Breast epithelium (tissue), 3 donors: ENCODE data around the gene RAI1.

Experiments
- POLR2A ChIP-seq: fragments of 450-650 bp; IDR thresholded peaks from one replicate; pipeline ENCODE4 v1.6.1; 2016; ENCODE audit warnings: antibody characterized with exemption, mild to moderate bottlenecking, moderate library complexity
- POLR2AphosphoS5 ChIP-seq, 3 donors: sonication (generic); formaldehyde crosslinking; IDR thresholded peaks; one replicate each; pipeline ENCODE4 v1.6.1; 2017; ENCODE audit warnings: antibody characterized with exemption in 3 of 3
- TF ChIP-seq, protein P1 (sequence below), 3 donors: fragments of 450-650 bp; IDR thresholded peaks; one replicate each; pipeline ENCODE4 v1.5.1; 2016 to 2017; ENCODE audit warnings: antibody characterized with exemption in 3 of 3, mild to moderate bottlenecking in 3 of 3, moderate library complexity in 3 of 3

DNA sequence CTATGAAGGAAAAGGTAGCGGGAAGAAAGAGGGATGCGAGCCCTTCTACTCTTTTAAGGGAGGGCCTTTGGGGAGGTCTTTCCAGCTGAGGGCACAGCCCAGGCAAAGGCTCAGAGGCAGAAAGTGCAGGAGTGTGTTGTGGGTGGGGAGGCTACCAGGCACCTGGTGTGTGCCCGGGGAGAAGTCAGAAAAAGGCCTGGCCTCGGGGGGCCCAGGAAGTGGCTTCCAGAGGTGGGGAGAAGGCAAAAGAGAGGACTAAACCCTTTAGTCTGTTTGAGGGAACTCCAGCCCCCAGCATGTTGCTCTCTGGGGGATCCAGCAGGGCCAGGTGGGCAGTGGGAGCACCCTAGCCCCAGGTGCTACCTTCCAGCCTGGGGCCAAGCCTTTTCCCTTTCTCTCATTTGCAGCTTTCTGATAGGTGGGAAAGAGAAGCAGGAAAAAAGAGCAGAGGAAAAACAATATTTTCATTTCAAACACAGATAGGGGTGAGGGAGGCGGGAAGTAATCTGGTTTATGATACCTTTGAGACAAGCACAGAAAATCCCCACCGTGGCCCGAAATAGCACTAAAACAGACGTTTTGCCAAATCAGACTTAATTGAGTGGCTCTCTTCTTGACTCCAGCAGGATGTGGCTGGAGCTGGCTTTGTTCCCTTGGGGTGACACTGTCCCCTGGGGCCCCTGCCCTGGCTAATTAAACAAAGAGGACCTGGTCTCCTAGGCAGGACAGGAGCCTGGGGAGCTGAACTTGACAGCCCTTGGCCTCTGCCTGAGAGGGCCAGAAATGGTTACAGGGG, 10.4 kb downstream of the RAI1 start:
- TF ChIP-seq, protein P1, sequence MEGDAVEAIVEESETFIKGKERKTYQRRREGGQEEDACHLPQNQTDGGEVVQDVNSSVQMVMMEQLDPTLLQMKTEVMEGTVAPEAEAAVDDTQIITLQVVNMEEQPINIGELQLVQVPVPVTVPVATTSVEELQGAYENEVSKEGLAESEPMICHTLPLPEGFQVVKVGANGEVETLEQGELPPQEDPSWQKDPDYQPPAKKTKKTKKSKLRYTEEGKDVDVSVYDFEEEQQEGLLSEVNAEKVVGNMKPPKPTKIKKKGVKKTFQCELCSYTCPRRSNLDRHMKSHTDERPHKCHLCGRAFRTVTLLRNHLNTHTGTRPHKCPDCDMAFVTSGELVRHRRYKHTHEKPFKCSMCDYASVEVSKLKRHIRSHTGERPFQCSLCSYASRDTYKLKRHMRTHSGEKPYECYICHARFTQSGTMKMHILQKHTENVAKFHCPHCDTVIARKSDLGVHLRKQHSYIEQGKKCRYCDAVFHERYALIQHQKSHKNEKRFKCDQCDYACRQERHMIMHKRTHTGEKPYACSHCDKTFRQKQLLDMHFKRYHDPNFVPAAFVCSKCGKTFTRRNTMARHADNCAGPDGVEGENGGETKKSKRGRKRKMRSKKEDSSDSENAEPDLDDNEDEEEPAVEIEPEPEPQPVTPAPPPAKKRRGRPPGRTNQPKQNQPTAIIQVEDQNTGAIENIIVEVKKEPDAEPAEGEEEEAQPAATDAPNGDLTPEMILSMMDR (IDR thresholded peaks at IDR 0.05), result no peak
- no peak for TF ChIP-seq POLR2A
- TF ChIP-seq POLR2AphosphoS5 (IDR thresholded peaks at IDR 0.05), result no peak
